ENCODE measurements around the gene NDC1.

The NDC1 gene

DNA sequence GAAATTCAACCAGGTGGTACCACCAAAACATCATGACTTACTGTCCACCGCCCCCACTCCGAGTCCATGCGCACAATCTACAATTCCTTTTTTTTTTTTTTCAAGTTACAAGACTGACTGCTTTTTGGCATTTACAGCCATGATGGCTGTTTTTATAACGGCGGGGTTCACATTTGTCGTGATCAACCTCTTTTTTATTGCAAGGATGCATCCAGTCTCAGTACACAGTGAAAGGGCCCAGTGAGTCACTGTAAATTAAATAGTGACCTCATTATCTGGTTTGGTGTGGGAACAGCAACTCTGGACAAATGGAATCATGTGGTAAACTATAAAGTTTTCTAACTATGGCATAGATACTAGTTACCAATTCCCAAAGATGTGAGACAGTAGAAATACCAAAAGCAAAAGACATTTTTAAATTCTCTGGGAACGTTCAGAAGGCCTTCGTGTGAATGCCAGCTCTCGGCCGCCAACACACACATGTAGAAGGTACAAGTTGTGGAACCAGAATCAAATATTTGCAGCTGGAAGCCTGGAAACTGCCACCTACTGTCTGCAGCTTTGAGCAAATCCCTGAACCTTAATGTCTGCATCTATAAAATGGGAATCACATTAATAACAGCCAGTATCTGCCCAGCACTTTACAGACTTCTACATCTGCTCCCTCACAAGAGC lies 104.0 kb downstream of the NDC1 start:
- in situ Hi-C loops (cut with HindIII; ENCODE audit: low sequenced_read_pairs): no loop called here

DNA sequence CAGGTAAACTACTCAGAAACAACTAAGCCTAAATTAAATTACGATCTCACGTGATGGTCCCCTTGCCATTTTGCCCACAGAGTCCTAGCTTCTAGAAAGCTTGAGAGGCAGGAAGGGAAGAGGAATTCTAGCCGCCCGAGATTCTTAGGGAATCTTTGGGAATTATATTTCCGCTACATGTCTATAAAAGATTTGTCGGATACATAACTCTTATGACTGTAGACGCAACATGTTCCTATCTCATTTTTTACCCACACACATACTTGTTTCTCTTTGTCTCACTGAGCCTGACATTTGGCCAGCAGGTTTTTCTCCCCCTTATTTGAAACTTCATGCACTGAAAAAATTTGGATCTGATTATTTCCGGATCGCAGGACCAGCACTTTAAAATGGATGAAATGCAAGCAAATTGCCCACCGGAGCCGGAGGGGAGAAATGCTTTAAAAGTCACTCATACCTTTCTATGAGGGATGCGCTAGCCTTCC lies 104.6 kb downstream of the NDC1 start:
- in situ Hi-C loops (cut with HindIII; ENCODE audit: low sequenced_read_pairs): no loop called here

DNA sequence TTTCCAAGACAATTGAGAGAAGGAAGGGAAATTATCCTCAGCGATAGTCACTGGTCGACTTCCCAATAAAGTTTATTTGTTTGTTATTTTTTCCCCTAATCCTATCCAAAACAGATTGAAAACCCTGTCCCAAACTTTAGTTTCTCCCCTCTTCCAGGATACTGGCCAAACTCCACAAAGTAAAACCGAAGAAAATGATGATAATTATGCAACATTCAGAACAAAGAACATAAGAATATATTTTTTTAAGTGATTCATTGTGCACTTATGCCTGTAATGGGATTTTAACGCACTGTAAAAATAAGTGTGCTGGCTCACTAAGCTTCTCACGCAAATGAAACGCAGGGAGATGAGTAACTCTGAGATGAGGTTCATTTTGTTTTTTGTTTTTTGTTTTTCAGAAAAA lies 105.2 kb downstream of the NDC1 start:
- in situ Hi-C loops (cut with HindIII; ENCODE audit: low sequenced_read_pairs): no loop called here

DNA sequence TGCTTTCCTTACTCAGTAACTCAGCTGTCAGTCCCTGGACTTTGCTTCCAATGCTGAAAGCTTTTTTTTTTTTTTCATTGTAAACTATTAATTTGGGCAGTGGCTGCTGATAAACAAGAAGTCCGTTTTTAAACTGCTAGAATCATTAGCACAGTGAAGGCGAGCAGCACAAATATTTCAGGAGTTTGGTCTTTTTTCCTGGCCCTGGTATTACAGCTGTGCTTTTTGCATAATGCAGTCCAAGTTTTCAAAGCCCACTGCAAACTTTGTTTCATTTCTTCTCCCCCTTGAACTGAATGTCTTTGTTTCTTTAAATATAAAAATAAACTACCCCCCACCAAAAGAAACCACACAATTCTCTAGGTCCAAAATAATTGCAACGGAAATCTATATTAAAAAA lies 105.7 kb downstream of the NDC1 start:
- in situ Hi-C loops (cut with HindIII; ENCODE audit: low sequenced_read_pairs): no loop called here

DNA sequence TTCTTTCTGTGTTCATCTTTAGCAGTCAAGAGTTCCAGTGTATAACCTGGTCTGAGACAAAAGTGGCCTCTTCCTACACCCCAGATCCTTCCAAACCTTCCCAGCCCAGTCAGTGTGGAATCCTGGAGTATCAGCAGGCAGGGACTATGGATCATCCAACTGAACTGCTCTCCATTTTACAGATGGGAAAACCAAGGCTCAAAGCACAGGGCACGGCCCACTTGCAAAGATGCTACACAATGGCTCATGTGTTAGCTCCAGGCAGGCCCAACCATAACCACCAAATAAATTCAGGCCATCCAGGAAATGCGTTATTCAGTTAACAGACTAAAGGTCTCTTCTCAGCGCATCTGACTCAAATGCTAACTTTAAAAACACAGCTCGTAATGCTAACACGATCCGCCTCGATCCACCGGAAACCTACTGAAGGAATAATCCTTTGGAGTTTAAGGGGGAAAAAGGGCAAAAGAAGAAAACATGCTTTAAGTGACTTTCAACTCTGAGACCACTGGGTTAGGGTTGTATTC lies 106.3 kb downstream of the NDC1 start:
- in situ Hi-C loops (cut with HindIII; ENCODE audit: low sequenced_read_pairs): no loop called here

DNA sequence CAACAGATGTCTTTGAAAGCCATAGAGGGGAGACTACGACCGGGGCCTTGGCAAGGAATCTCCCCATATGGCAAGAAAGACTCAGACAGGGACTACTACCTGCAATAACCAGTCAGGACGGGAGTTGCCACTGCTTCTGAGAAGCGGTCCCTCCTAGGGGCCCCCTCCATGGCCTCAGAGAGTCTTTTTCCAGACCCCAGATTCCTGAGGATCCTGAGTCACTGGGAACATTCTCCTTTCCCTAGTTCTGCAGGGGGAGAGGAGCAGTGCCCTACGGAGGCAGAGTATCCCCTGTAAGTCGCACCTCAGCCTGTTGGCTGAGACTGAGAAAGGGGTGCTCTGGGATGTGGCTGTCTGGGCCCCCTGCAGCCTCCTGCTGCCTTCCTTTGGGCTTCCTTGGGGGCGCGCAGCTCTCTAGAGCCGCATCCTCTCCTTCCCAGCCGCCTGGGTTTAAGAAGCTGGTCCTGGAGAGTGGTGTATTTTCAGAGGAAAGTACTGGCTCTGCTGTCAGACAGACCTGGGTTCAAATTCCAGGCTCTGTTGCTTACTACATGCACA lies 107.0 kb downstream of the NDC1 start:
- in situ Hi-C loops (cut with HindIII; ENCODE audit: low sequenced_read_pairs): no loop called here

DNA sequence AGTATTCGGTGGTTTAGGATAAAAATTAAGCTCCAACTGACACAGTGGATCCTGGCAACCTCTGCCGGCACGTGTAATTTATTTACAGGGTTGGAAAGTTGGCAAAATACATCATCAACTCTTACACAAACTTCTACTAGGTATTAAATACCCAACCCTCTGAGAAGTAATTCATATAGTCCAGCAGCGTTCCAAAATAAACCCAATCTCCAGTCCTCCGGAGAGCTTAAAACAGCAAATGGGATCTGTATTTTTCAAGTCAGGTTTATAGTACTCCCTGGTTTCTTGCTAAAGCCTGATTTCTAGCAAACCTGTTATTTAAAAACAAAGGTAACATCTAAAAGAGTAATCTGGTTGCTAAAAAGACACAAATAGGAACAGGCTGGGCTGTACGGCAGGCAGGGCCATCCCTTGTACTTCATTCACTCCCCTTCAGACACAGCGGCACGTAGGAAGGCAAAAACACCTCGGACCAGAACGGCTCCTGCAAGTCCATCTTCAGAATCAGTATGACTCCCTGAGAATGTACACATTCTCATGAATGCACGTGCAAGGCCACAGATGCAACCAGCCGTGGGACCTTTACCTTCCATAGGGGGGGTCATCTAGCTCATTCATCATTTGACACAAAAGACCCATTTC lies 107.8 kb downstream of the NDC1 start:
- in situ Hi-C loops (cut with HindIII; ENCODE audit: low sequenced_read_pairs): no loop called here

DNA sequence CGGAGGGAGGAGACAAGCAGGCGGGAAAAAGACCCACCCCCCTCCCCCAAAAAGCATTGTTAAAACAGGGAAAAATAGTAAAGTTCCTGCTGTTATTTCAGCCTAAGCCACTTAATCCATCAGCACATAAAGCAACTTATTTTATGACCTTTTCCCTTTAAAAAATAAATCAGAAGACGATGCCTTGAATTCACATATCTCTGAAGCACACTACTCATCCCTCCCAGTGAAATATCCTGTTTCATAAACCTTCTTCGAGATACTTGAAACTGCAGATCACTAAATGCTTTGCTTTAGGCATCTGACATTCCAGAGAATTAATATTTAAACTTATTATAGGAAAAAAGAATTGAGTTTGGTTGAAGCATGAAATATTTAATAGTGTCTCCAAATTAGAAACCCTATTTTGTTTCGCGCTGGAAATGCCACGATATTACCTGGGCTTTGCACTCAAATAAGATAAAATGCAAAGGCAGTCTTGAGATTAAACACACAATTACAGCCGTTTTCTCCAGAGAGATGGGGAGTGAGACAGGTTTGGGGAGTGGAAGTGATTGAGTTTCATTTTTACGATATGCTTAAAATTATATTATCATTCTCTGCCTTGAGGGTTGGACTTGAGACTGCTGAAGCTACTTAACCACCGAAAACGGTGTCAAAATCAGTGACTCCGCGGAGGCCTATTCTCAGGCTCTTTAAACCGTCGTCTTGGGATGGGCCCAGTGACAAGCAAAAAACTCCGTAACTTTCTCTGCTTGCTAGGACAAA lies 108.5 kb downstream of the NDC1 start:
- in situ Hi-C loops (cut with HindIII; ENCODE audit: low sequenced_read_pairs): loop anchor here (10.0 kb wide), 1 partner anchor 245 kb away; no protein-coding TSS in a partner anchor

DNA sequence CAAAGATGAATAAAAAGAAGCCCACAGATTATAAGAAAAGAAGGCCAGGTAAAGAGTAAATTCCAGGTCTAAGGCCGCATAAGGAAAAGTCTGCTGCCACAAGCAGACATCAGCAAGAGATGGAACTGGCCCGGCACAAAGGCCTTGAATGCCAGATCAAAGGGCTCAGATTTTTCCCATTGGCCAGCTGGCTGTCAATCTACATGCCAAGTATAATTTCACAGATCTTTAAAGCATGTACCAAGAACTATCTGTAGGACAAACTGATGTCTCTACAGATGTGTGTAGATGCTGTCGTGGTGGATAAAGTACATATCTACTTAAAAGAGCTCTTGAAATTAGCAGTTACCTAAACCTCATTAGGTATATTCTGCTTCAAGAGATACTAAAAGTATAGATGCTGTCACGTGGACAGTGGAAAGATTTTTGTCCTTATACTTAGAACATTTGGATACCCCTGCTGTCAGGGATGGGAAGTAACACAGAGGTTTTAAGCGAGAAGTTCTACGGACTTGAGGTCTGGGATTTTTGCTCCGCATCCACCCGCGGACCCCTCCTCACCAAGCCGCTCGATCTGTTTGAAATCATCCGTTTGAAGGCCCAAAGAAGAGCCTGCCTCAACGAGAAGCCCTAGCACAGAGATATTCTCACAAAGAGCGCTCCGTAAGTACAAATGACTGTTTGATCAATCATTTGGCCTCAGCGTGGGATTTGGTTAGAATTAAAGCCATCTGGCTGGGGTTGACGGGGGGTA lies 109.2 kb downstream of the NDC1 start:
- in situ Hi-C loops (cut with HindIII; ENCODE audit: low sequenced_read_pairs): loop anchor here (10.0 kb wide), 1 partner anchor 244 kb away; no protein-coding TSS in a partner anchor

DNA sequence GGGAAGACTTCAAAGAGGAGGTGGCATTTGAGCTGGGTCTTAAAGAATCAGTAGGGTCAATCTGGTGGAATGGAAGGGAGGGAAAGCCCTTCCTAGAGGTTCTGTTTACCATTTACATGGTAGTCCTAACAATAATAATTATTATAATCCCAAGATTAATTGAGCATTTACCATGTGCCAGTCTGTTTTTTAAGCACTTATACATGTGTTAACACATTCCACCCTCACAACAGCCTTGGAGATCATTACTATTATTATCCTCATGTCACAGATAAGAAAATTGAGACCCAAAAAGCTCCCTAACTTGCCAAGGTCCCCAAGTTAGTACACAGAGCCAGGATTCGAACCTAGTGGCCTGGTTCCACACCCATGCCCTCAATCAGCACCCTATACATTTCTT lies 109.9 kb downstream of the NDC1 start:
- in situ Hi-C loops (cut with HindIII; ENCODE audit: low sequenced_read_pairs): loop anchor here (10.0 kb wide), 1 partner anchor 243 kb away; no protein-coding TSS in a partner anchor

DNA sequence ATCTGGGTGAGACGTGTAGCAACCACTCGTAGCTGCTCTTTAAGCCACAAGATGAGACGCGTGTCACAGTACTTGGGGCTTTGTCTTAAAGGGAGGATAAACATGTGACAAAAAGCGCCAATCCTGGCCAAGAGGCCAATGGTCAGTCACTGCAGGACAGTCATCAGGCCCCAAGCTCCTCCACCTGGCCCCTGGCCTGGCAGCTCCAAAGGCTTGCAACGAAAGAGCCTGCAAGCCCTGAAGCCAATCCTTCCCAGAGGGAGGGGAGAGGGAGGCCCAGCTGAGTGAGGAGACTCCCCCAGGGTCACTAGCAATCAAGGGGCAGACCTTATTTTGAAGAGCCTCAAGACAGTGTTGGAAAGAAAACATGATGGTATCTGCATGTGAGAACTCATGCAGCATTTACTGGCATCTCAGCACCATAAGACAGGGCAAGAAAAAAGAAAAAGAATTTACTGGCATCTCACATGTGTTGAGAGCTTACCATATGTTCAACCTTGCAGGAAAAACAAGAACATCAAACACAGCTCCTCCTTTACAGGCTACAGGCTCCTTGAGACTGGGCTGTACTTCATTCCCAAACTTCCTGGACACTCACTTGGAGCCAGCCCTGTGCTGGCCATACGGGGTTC lies 110.5 kb downstream of the NDC1 start:
- in situ Hi-C loops (cut with HindIII; ENCODE audit: low sequenced_read_pairs): loop anchor here (10.0 kb wide), 1 partner anchor 243 kb away; no protein-coding TSS in a partner anchor

DNA sequence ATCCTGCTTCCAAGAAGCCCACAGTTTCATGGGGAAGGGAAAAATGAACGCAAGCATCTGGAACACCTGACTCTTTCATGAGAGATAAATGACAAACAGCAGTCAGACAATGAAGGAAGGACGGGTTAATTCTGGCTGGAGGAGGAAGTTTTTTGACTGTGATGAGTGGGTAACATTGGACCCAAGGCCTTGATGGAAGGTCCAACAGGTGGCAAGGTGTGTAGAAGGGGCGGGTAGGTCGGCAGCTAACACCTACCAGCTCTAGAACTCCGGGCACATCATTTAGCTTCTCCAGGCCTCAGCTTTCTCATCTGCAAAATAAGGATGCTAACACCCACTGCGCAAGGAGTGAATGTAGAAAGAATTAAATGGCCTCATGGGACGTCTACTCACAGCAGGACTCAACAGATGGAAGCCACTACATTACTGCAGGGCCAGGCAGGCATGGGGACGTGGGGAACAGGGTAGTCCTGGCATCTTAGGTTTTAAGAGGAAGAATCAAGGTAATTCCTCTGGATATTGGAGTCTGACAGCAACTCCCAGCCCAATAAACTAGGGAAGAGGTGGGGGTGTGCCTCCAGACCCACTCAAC lies 112.0 kb downstream of the NDC1 start:
- in situ Hi-C loops (cut with HindIII; ENCODE audit: low sequenced_read_pairs): loop anchor here (10.0 kb wide), 1 partner anchor 241 kb away; no protein-coding TSS in a partner anchor

DNA sequence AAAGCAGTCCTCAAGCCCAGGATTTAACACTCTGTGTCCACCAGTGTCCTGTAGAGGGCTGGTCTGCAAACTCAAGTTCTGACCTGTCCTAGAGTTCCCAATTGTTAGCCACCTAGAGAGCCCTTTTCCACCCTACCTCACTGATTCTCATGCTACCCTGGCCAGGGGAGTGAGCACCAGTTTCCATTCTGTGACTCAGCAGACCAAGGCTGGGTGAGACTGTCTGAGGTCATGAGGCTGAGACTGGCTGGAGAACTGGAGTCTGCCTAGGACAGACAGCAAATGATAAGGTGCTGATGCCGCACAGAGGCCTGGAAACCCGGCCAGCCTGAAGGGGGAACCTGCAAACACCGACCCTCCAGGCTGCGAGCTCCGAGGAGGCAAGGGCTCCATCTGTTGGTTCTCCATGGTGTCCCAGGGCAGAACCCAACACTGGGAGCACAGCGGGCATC lies 112.8 kb downstream of the NDC1 start:
- in situ Hi-C loops (cut with HindIII; ENCODE audit: low sequenced_read_pairs): loop anchor here (10.0 kb wide), 1 partner anchor 240 kb away; no protein-coding TSS in a partner anchor

DNA sequence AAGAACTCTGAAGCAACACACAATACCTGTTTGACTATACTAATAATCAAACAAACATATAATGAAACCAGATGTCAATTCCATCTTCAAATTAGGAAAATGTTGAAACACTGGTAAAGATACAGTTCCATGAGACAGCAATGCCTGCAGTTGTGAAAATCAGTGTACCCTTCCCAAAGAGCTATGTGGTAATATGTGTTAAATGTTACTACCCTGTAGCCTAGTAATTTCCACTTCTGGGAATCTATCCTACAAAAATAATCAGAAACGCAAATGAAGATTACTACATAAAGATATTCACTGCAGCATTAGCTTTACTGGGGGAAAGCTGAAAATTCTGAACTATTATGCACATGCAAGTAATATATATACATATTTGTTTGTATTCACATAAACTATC lies 116.1 kb downstream of the NDC1 start:
- in situ Hi-C loops (cut with HindIII; ENCODE audit: low sequenced_read_pairs): loop anchor here (10.0 kb wide), 1 partner anchor 237 kb away; no protein-coding TSS in a partner anchor

DNA sequence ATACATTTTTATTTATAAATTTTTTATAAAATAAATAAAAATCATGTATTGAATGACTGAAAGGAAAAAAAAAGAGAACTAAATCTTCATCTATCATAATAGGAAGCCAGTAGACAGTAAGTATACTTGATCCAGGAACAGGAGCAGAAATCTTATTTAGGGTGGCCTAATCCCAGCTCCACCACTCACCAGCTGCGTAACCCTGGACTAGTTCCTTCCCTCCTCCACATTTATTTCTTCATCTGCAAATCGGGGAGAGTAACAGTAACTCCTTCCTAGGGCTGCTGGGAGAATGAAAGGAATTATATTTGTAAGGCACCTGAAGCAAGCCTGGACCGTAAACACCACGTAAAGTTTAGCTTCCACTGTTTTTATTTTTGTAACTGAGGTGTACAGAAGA lies 117.0 kb downstream of the NDC1 start:
- in situ Hi-C loops (cut with HindIII; ENCODE audit: low sequenced_read_pairs): loop anchor here (10.0 kb wide), 1 partner anchor 236 kb away; no protein-coding TSS in a partner anchor

DNA sequence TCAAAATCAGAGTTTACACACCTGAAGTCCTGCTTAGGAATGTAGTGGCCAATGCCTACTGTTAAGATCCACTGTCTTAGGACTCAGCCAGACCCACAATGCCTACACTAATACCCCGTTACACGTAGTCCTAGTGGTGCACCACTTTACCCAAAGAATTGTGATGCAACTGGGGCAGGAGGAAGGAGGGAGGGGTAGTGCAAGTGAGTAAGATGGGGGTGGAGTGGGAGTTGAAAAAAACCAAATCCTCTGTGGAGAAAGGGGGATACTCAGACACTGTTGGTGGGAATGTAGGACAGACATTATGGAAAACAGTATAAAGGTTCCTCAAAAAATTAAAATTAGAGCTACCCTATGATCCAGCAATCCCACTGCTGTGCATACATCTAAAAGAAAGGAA lies 118.6 kb downstream of the NDC1 start:
- in situ Hi-C loops (cut with HindIII; ENCODE audit: low sequenced_read_pairs): no loop called here

DNA sequence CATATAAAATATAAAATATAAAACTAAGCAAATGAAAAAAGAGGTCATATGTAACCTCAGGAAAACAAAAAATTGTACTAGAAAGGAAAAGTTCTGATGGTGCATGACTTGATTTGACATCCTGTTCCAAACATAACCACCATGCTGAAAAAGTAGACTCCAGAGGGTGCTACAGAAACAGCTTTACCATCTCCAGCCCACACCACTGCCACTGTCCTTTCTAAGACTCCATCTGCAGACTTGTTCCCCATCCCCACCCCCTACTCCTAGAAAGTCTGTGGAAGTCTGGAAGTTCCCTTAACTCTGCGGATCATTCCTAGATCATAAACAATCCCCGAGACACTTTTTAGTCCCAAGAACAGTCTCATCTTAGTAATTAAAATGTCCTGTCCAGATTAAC lies 119.7 kb downstream of the NDC1 start:
- in situ Hi-C loops (cut with HindIII; ENCODE audit: low sequenced_read_pairs): no loop called here

DNA sequence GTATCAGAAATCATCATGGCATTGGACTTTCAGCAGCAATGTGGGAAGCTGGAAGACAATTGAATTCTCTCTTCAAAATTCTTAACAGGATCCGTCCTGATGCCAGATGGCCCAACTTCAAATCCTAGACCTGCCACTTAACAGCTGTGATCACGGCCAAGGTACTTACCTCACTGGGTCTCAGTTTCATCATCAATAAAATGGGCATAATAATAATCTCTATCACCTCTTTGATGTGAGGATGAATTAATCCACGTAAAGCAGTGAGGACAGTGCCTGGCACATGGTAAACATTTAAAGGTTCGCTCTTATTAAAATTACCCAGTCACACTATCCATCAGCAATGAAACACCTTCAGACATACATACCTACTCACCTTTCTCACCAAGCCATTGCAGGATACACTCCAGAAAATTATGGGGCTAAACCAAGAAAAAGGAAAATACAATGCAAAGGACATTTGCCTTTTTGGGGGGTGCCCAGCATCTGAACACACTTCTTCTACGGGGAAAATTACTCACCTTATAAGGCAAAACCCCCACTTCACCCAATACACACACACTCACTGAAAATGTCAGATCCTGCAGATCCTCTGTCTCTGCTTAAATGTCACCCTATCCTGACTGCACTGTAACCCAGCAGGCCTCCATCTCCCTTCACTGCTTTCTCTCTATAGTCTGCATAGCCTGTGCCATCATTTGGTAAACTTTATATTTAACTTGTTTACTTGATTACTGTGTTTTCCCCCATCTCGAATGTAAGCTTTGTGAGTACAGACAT lies 120.9 kb downstream of the NDC1 start:
- in situ Hi-C loops (cut with HindIII; ENCODE audit: low sequenced_read_pairs): no loop called here
